ENCODE data around the gene TMEM184B.

DNA sequence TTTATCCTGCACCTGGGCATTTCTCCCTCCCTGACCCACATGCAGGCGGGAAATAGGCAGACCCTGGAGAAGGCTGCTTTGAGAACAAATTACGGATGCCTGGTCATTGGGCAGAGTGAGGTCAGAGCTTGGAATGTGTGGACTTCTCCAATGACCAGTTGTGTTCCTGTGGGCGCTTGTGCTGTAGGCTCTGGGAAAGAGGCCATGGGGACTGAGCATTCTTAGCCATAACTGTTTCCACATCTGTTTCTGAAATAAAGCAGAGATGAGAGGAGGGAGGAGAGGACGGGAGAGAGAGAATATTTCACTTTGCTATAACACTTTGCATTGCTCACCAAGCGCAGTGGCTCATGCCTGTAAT, 11.2 kb upstream of the TMEM184B start:
- peak in 1 of 2 donors; percentile 0 for TF ChIP-seq RAD21 (IDR thresholded peaks at IDR 0.05)
- no peak for TF ChIP-seq HNF4A (conservative IDR thresholded peaks at IDR 0.05)
- TF ChIP-seq, protein P1, sequence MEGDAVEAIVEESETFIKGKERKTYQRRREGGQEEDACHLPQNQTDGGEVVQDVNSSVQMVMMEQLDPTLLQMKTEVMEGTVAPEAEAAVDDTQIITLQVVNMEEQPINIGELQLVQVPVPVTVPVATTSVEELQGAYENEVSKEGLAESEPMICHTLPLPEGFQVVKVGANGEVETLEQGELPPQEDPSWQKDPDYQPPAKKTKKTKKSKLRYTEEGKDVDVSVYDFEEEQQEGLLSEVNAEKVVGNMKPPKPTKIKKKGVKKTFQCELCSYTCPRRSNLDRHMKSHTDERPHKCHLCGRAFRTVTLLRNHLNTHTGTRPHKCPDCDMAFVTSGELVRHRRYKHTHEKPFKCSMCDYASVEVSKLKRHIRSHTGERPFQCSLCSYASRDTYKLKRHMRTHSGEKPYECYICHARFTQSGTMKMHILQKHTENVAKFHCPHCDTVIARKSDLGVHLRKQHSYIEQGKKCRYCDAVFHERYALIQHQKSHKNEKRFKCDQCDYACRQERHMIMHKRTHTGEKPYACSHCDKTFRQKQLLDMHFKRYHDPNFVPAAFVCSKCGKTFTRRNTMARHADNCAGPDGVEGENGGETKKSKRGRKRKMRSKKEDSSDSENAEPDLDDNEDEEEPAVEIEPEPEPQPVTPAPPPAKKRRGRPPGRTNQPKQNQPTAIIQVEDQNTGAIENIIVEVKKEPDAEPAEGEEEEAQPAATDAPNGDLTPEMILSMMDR (IDR thresholded peaks at IDR 0.05; ENCODE audit: low read depth, low read length, missing input control), result no peak
- TF ChIP-seq HNF4G (IDR thresholded peaks at IDR 0.05), result no peak

All from liver (tissue), 3 donors.